CD4-positive, alpha-beta T cell treated with Interleukin-17A for 4 hours (primary cell): ENCODE measurements around the gene SAP30BP.

Source experiments
- DNase-seq: peaks from one replicate; pipeline ENCODE4 v3.0.0-alpha.2; 2020; ENCODE audit warnings: mixed read lengths

SAP30BP gene

GRCh38 chr17:75722542-75723095 is 55.5 kb downstream of the SAP30BP start:
- no peak for DNase-seq

GRCh38 chr17:75723171-75723930 is 56.2 kb downstream of the SAP30BP start:
- DNase-seq: no peak

- no peak for DNase-seq
These were observed 57.2 kb downstream of the SAP30BP start for GRCh38 chr17:75724016-75725003.

GRCh38 chr17:75725504-75725903 is 58.4 kb downstream of the SAP30BP start:
- DNase-seq: no peak

GRCh38 chr17:75727391-75727790 is 60.3 kb downstream of the SAP30BP start:
- DNase-seq: no peak

- no peak for DNase-seq
These were observed 62.2 kb downstream of the SAP30BP start for GRCh38 chr17:75729351-75729750.

GRCh38 chr17:75730065-75730464 is 62.9 kb downstream of the SAP30BP start:
- no peak for DNase-seq

GRCh38 chr17:75731086-75731715 is 64.1 kb downstream of the SAP30BP start:
- DNase-seq: no peak

GRCh38 chr17:75731716-75732498 is 64.8 kb downstream of the SAP30BP start:
- DNase-seq: no peak

GRCh38 chr17:75733471-75733870 is 66.3 kb downstream of the SAP30BP start:
- no peak for DNase-seq

GRCh38 chr17:75734674-75735294 is 67.6 kb downstream of the SAP30BP start:
- no peak for DNase-seq

- no peak for DNase-seq
These were observed 69.2 kb downstream of the SAP30BP start for GRCh38 chr17:75736173-75736835.

- DNase-seq: no peak
These were observed 70.2 kb downstream of the SAP30BP start for GRCh38 chr17:75737133-75737962.

- DNase-seq: no peak
These were observed 71.2 kb downstream of the SAP30BP start for GRCh38 chr17:75738218-75738802.

GRCh38 chr17:75739174-75739573 is 72.0 kb downstream of the SAP30BP start:
- DNase-seq: no peak

- DNase-seq: no peak
These were observed 72.7 kb downstream of the SAP30BP start for GRCh38 chr17:75739801-75740200.

- no peak for DNase-seq
These were observed 73.1 kb downstream of the SAP30BP start for GRCh38 chr17:75740215-75740614.

GRCh38 chr17:75740631-75741077 is 73.5 kb downstream of the SAP30BP start:
- DNase-seq: no peak

GRCh38 chr17:75742337-75742736 is 75.2 kb downstream of the SAP30BP start:
- DNase-seq: no peak
